Measurements from ENCODE around the gene MAEA.

Gene MAEA

DNA sequence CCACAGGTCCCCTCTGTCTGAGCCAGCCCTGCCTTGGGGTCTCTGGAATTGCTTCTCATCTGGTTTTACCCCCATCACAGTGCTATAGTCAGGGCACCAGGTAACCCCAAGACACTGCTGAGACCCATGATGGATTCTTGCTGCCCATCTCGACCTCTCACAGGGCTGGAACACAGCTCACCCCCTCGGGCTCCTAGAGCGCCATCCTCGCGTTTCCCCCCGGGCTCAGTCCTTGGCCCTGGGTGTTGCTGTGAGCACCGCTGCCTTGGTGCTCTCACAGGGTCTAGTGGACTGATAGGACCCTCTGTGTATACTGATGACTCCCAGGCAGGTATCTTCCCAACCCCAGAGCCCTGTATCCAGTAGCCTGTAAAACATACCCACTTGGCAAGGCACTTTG is 8.8 kb downstream of the MAEA start:
- H3K4me3 ChIP-seq (ENCODE audit: low read length), result no peak overlapping the region
- no peaks in the 10 kb centered on the region for H3K9me3 ChIP-seq (ENCODE audit: insufficient read depth, low read length)
- H3K79me2 ChIP-seq (ENCODE audit: low read length), result peaks cover 93% of the 10 kb centered on the region
- H3K4me1 ChIP-seq (ENCODE audit: low read length), result peaks cover 3% of the 10 kb centered on the region
- H3K27ac ChIP-seq (ENCODE audit: low read length), result no peak overlapping the region
- TF ChIP-seq EZH2phosphoT487 (IDR thresholded peaks at IDR 0.05; ENCODE audit: low read depth), result no peak
- TF ChIP-seq, protein P1, sequence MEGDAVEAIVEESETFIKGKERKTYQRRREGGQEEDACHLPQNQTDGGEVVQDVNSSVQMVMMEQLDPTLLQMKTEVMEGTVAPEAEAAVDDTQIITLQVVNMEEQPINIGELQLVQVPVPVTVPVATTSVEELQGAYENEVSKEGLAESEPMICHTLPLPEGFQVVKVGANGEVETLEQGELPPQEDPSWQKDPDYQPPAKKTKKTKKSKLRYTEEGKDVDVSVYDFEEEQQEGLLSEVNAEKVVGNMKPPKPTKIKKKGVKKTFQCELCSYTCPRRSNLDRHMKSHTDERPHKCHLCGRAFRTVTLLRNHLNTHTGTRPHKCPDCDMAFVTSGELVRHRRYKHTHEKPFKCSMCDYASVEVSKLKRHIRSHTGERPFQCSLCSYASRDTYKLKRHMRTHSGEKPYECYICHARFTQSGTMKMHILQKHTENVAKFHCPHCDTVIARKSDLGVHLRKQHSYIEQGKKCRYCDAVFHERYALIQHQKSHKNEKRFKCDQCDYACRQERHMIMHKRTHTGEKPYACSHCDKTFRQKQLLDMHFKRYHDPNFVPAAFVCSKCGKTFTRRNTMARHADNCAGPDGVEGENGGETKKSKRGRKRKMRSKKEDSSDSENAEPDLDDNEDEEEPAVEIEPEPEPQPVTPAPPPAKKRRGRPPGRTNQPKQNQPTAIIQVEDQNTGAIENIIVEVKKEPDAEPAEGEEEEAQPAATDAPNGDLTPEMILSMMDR (IDR thresholded peaks at IDR 0.05; ENCODE audit: low read depth, low read length), result no peak
- peaks cover 15% of the 10 kb centered on the region for H3K36me3 ChIP-seq (replicated peaks; ENCODE audit: low read depth, low read length)
- H3K27me3 ChIP-seq (ENCODE audit: low read depth, low read length), result no peaks in the 10 kb centered on the region
- no peak overlapping the region for H2AFZ ChIP-seq (ENCODE audit: low read depth, low read length)
- H3K4me2 ChIP-seq (ENCODE audit: low read length), result no peak overlapping the region
- no peak overlapping the region for H3K9ac ChIP-seq (ENCODE audit: low read length)
- H4K20me1 ChIP-seq (ENCODE audit: insufficient read depth, low read length), result peaks cover 22% of the 10 kb centered on the region

DNA sequence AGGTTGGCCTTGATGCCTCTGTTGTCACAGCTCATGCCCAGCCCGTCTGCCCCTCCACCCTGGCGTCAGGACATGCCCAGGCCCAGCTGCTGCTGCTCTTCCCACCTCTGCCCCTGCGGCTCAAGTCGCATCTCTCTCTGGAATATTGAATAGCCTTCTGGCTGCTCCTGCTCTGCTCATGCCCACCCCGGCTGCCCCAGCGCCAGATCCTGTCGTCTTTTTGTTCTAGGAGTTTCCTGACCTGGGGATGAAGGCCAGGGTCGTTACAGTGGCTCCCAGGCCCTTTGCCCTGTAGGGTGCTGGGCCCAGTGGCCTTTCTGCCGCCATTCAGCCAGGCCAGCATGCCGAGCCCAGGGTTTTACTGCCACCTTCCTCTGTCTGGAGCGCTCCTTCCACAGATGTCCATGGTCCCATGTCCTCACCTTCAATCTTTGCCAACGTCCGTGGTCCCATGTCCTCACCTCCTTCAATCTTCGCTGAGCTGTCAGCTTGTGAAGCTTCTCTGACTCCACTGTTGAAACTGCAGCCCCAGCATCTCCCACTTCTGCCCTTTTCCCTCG is 9.7 kb downstream of the MAEA start:
- peaks cover 13% of the 10 kb centered on the region for H4K20me1 ChIP-seq (ENCODE audit: insufficient read depth, low read length)
- H3K9me3 ChIP-seq (ENCODE audit: insufficient read depth, low read length), result no peaks in the 10 kb centered on the region
- no peaks in the 10 kb centered on the region for H3K4me1 ChIP-seq (ENCODE audit: low read length)
- H3K79me2 ChIP-seq (ENCODE audit: low read length), result peaks cover 89% of the 10 kb centered on the region
- H2AFZ ChIP-seq (ENCODE audit: low read depth, low read length), result no peak overlapping the region
- H3K9ac ChIP-seq (ENCODE audit: low read length), result no peak overlapping the region
- H3K27ac ChIP-seq (ENCODE audit: low read length), result no peak overlapping the region
- H3K4me3 ChIP-seq (ENCODE audit: low read length), result no peak overlapping the region
- H3K27me3 ChIP-seq (ENCODE audit: low read depth, low read length), result no peaks in the 10 kb centered on the region
- H3K4me2 ChIP-seq (ENCODE audit: low read length), result no peak overlapping the region
- TF ChIP-seq, protein P1 (IDR thresholded peaks at IDR 0.05; ENCODE audit: low read depth, low read length), result no peak
- no peak for TF ChIP-seq EZH2phosphoT487 (IDR thresholded peaks at IDR 0.05; ENCODE audit: low read depth)
- H3K36me3 ChIP-seq (replicated peaks; ENCODE audit: low read depth, low read length), result peaks cover 15% of the 10 kb centered on the region

DNA sequence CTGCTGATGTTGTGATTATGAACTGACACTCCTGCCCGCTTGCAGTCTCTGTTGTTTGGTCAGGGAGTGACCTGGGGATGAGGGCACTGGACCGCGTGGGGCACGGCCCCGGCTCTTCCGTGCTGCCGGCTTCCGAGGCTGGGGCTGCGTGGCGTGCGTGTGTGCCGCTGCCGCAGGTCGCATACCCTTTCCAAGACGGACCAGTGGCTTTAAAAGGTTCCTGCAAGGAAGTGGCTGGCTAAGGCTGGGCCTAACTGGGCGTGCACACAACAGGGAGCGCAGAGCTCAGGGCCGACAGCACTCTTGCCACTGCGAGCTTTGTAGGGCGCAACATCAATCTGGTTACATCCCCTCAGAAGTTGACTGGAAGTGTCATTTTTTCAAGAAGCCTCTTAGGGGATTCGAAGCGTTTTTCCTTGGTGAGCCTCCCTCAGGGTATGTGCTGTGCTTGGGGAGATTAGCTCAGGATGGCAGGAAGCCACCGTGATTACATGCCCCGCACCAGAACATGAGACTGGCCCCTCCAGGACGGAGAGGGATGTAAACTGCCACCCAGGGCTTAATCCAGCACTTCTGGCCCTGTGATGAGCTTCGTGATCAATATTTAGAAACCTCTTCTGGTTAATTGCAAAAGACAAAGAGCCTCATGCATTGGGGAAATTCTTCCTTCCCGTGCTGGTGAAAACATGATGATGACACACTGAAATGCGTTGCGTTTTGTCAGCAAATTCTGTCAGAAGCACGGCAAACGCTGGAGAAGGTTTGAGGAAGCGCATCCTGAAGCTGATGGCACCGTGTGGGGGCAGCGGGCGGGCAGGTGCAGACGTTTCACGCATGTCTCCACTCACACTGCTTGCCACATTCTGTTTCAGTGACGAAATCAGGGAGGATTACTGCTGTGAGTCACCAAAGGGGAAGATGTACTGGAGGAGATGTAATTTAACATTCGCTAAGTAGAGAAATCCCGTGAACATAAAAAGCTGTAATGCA is 11.1 kb downstream of the MAEA start:
- H3K9ac ChIP-seq (ENCODE audit: low read length), result no peak overlapping the region
- H3K27ac ChIP-seq (ENCODE audit: low read length), result no peak overlapping the region
- TF ChIP-seq, protein P1 (IDR thresholded peaks at IDR 0.05; ENCODE audit: low read depth, low read length), result no peak
- no peak for TF ChIP-seq EZH2phosphoT487 (IDR thresholded peaks at IDR 0.05; ENCODE audit: low read depth)
- peaks cover 8% of the 10 kb centered on the region for H4K20me1 ChIP-seq (ENCODE audit: insufficient read depth, low read length)
- no peaks in the 10 kb centered on the region for H3K4me1 ChIP-seq (ENCODE audit: low read length)
- H2AFZ ChIP-seq (ENCODE audit: low read depth, low read length), result no peak overlapping the region
- H3K79me2 ChIP-seq (ENCODE audit: low read length), result peaks cover 87% of the 10 kb centered on the region
- no peaks in the 10 kb centered on the region for H3K27me3 ChIP-seq (ENCODE audit: low read depth, low read length)
- no peak overlapping the region for H3K4me2 ChIP-seq (ENCODE audit: low read length)
- peaks cover 24% of the 10 kb centered on the region for H3K36me3 ChIP-seq (replicated peaks; ENCODE audit: low read depth, low read length)
- H3K9me3 ChIP-seq (ENCODE audit: insufficient read depth, low read length), result no peaks in the 10 kb centered on the region
- H3K4me3 ChIP-seq (ENCODE audit: low read length), result no peak overlapping the region

DNA sequence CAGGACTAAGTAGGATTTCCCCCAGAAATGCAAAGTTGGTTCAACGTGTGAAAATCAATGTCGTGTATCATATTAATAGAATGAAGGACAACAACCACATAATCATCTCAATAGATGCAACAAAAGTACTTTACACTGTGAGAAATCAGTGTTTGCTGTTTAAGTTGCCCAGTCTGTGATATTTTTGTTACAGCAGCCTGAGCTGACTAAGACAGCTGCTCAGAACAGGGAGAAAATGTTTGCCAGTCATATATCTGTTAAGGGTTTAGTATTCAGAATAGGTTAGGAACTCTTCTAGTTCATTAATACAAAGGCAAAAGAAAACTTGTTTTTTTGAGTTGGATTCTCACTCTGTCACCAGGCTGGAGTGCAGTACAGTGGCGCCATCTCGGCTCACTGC is 12.5 kb downstream of the MAEA start:
- peaks cover 90% of the 10 kb centered on the region for H3K79me2 ChIP-seq (ENCODE audit: low read length)

More for the DNA sequence above, 12.5 kb downstream of the MAEA start:
- H3K4me2 ChIP-seq (ENCODE audit: low read length), result no peak overlapping the region
- no peak overlapping the region for H3K27ac ChIP-seq (ENCODE audit: low read length)
- no peak overlapping the region for H3K9ac ChIP-seq (ENCODE audit: low read length)
- no peaks in the 10 kb centered on the region for H3K27me3 ChIP-seq (ENCODE audit: low read depth, low read length)
- H2AFZ ChIP-seq (ENCODE audit: low read depth, low read length), result no peak overlapping the region
- peaks cover 21% of the 10 kb centered on the region for H3K36me3 ChIP-seq (replicated peaks; ENCODE audit: low read depth, low read length)
- TF ChIP-seq EZH2phosphoT487 (IDR thresholded peaks at IDR 0.05; ENCODE audit: low read depth), result no peak
- H3K4me3 ChIP-seq (ENCODE audit: low read length), result no peak overlapping the region
- no peaks in the 10 kb centered on the region for H3K9me3 ChIP-seq (ENCODE audit: insufficient read depth, low read length)
- no peaks in the 10 kb centered on the region for H3K4me1 ChIP-seq (ENCODE audit: low read length)
- H4K20me1 ChIP-seq (ENCODE audit: insufficient read depth, low read length), result peaks cover 17% of the 10 kb centered on the region

Data from OCI-LY3 (cell line).